Left renal pelvis (tissue), 4 donors: ENCODE data around the gene ZNF316. TPM values are rescaled to one million over a fixed set of nuclear protein-coding genes. Genes with fewer than 3 reads are reported as not detected.
"Not testable (repeated sequence)": the region's sequence is repeated elsewhere in the genome, so short reads cannot be mapped to it uniquely, and the experiment has no call there.

Experiments used
- DNase-seq, 4 donors: peaks; one replicate each; pipeline ENCODE4 v3.0.0-alpha.2; 2013; ENCODE audit warnings: low read depth in 4 of 4, low spot score in 3 of 4
- polyA plus RNA-seq, 4 donors: library from polyadenylated mRNA; unstranded; fragments of 120-200 nt; gene quantifications; one replicate each; pipeline ENCODE4 v1.2.1, GENCODE V29; 2013; ENCODE audit not compliant: insufficient read length in 4 of 4

Gene ZNF316
- polyA plus RNA-seq, 4 donors, result 30.6 to 65.8 (median 41.4) TPM

GRCh38 chr7:6646465-6646864 is 9.3 kb downstream of the ZNF316 start:
- DNase-seq, result peak in 1 of 4 donors; percentile 12

- DNase-seq, result no peak
These were observed 10.0 kb downstream of the ZNF316 start for GRCh38 chr7:6647080-6647479.

GRCh38 chr7:6647541-6647940 is 10.4 kb downstream of the ZNF316 start:
- DNase-seq, result no peak

GRCh38 chr7:6648066-6648814 is 11.1 kb downstream of the ZNF316 start:
- DNase-seq, result no peak

GRCh38 chr7:6648815-6649104 is 11.6 kb downstream of the ZNF316 start:
- no peak for DNase-seq

- no peak for DNase-seq
These were observed 12.3 kb downstream of the ZNF316 start for GRCh38 chr7:6649241-6649961.

- DNase-seq, result no peak
These were observed 13.0 kb downstream of the ZNF316 start for GRCh38 chr7:6650086-6650485.

- DNase-seq, result no peak
These were observed 13.4 kb downstream of the ZNF316 start for GRCh38 chr7:6650521-6651011.

GRCh38 chr7:6651851-6652445 is 14.8 kb downstream of the ZNF316 start:
- no peak for DNase-seq

- no peak for DNase-seq
These were observed 15.4 kb downstream of the ZNF316 start for GRCh38 chr7:6652446-6653011.

- DNase-seq, result no peak
These were observed 16.2 kb downstream of the ZNF316 start for GRCh38 chr7:6653071-6654003.

GRCh38 chr7:6654113-6654841 is 17.2 kb downstream of the ZNF316 start:
- no peak for DNase-seq

GRCh38 chr7:6654842-6655610 is 17.9 kb downstream of the ZNF316 start:
- no peak for DNase-seq

GRCh38 chr7:6655636-6656385 is 18.7 kb downstream of the ZNF316 start:
- no peak for DNase-seq

GRCh38 chr7:6656413-6656812 is 19.3 kb downstream of the ZNF316 start:
- DNase-seq, result no peak

GRCh38 chr7:6658618-6659345 is 21.7 kb downstream of the ZNF316 start:
- no peak for DNase-seq

GRCh38 chr7:6670851-6671250 is 33.7 kb downstream of the ZNF316 start:
- DNase-seq, result not testable (repeated sequence)
